Adrenal gland (tissue), 12 donors: ENCODE data around the gene ST7. TPM values are rescaled to one million over a fixed set of nuclear protein-coding genes. Genes with fewer than 3 reads are reported as not detected.

Experiments
- DNase-seq, 7 donors: peaks; one replicate each; pipeline ENCODE4 v3.0.0-alpha.2; 2019 to 2020
- H3K27ac ChIP-seq, 5 donors: fragments of 200-600 bp; sonication (generic) in 4 of 5; 1 replicate in 3 of 5; 2 replicates in 2 of 5; pipeline versions ENCODE4 v1.5.1 to v1.8.0; 2016 to 2020; ENCODE audit warnings: mild to moderate bottlenecking in 1 of 5
- H3K27me3 ChIP-seq: fragments of 200-600 bp; 2 replicates; pipeline ENCODE4 v1.8.0; 2021
- H3K36me3 ChIP-seq, 2 donors: fragments of 200-600 bp; replicated peaks in 1 of 2; 1 replicate in 1 of 2; 2 replicates in 1 of 2; pipeline versions ENCODE4 v1.5.1 to v1.8.0; 2018 to 2022
- H3K4me1 ChIP-seq, 2 donors: fragments of 200-600 bp; replicated peaks in 1 of 2; 1 replicate in 1 of 2; 2 replicates in 1 of 2; pipeline versions ENCODE4 v1.5.1 to v1.8.0; 2018 to 2021
- H3K4me3 ChIP-seq, 4 donors: fragments of 200-600 bp; sonication (generic) in 3 of 4; one replicate each; pipeline ENCODE4 v1.5.1; 2016 to 2018
- H3K9me3 ChIP-seq, 3 donors: fragments of 200-600 bp; sonication (generic) in 1 of 3; replicated peaks in 1 of 3; 1 replicate in 2 of 3; 2 replicates in 1 of 3; pipeline versions ENCODE4 v1.5.1 to v1.8.0; 2016 to 2021
- POLR2A ChIP-seq, 2 donors: fragments of 450-650 bp; IDR thresholded peaks; one replicate each; pipeline ENCODE4 v1.6.1; 2017; ENCODE audit warnings: antibody characterized with exemption in 2 of 2, mild to moderate bottlenecking in 2 of 2, moderate library complexity in 1 of 2
- WGBS, 4 donors: extraction: QIAGEN DNeasy Blood & Tissue Kit in 2 of 4; methylation state at CpG; one replicate each; pipeline versions ENCODE4 v1.1.5 to v1.1.7; 2013 to 2017; 5-methylcytosine and 5-hydroxymethylcytosine counted together
- intact Hi-C, 2 donors: fragments of 100-400 bp; cut with DNase I; formaldehyde crosslinking; loops; one replicate each; pipeline versions ENCODE4 v1.14.1 to v1.15.0; 2022 to 2023
- polyA plus RNA-seq, 3 donors: library from polyadenylated mRNA; stranded (reverse); fragments of 200-250 nt in 2 of 3; fragments of 350-450 nt in 1 of 3; fragmentation: Illumina TruSeq in 1 of 3; extraction: RNeasy Lipid Tissue Mini Kit (QIAGEN cat#74804) in 1 of 3; gene quantifications; one replicate each; pipeline ENCODE4 v1.2.3, GENCODE V29; 2013 to 2014
- total RNA-seq, 9 donors: library from RNA; depleted of rRNA in 4 of 9; stranded (reverse); fragments of >200 nt in 4 of 9; fragments of 120-200 nt in 1 of 9; fragmentation: NEBNext Ultra II Directional in 1 of 9; extraction: Animal tissue kit (Norgen Biotek cat#: 25700) in 1 of 9; gene quantifications; one replicate each; pipeline versions ENCODE4 v1.1.0 to v1.2.4, GENCODE V29; 2013 to 2023
- TF ChIP-seq, protein P1 (sequence below), 6 experiments: fragments of 450-650 bp in 4 of 6; fragments of 200-600 bp in 2 of 6; sonication (generic) in 1 of 6; IDR thresholded peaks; 1 replicate in 5 of 6; 2 replicates in 1 of 6; pipeline versions ENCODE4 v1.5.1 to v1.8.0; 2016 to 2021; ENCODE audit warnings: antibody characterized with exemption in 6 of 6, mild to moderate bottlenecking in 2 of 6, moderate library complexity in 1 of 6
- donor health status: healthy with polysubstance abuse.
- donor health status: Bipolar disorder and iron deficiency.
- donor health status: DM: yes; HTN: yes; CAD: no.
- donor health status: DM: no; HTN: no; CAD: no.
- donor health status: DM: no; HTN: no; CAD: no.
- donor health status: DM: yes; HTN: yes; CAD: no.

ST7 gene
- total and polyA plus RNA-seq, 12 donors = 15.7 to 69.9 (median 33.1) TPM

DNA sequence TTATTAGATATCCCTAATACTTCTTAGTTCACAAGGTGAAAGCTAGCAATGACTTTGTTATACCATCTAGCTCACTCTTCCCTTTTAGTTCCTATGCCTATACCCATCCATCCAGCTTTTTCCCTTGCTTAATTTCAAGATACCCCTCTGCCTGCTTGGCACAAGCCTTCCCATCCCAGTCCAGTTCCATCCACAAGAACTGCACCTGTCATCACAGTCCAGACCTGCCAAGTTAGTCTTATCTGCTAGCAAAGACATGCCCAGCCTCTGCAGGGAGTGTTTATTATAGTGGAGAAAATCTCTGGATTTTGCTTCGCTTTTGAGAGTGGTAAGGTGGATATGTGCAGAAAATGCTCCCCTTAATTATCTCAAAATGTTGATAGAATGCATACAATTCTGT, 158.2 kb downstream of the ST7 start:
- H3K27me3 ChIP-seq = no peaks in the 10 kb centered on the region
- no peak overlapping the region for H3K4me3 ChIP-seq
- TF ChIP-seq, protein P1, sequence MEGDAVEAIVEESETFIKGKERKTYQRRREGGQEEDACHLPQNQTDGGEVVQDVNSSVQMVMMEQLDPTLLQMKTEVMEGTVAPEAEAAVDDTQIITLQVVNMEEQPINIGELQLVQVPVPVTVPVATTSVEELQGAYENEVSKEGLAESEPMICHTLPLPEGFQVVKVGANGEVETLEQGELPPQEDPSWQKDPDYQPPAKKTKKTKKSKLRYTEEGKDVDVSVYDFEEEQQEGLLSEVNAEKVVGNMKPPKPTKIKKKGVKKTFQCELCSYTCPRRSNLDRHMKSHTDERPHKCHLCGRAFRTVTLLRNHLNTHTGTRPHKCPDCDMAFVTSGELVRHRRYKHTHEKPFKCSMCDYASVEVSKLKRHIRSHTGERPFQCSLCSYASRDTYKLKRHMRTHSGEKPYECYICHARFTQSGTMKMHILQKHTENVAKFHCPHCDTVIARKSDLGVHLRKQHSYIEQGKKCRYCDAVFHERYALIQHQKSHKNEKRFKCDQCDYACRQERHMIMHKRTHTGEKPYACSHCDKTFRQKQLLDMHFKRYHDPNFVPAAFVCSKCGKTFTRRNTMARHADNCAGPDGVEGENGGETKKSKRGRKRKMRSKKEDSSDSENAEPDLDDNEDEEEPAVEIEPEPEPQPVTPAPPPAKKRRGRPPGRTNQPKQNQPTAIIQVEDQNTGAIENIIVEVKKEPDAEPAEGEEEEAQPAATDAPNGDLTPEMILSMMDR (IDR thresholded peaks at IDR 0.05) = no peak
- TF ChIP-seq POLR2A (IDR thresholded peaks at IDR 0.05) = no peak
- H3K36me3 ChIP-seq = no peaks in the 10 kb centered on the region
- no peaks in the 10 kb centered on the region for H3K9me3 ChIP-seq
- H3K27ac ChIP-seq = no peak overlapping the region
- intact Hi-C loops = no loop called here
- WGBS, 4 donors = 74 to 95% (median 92%) methylated on average over 1 of the region's 1 CpG
- no peaks in the 10 kb centered on the region for H3K4me1 ChIP-seq
- DNase-seq = no peak

DNA sequence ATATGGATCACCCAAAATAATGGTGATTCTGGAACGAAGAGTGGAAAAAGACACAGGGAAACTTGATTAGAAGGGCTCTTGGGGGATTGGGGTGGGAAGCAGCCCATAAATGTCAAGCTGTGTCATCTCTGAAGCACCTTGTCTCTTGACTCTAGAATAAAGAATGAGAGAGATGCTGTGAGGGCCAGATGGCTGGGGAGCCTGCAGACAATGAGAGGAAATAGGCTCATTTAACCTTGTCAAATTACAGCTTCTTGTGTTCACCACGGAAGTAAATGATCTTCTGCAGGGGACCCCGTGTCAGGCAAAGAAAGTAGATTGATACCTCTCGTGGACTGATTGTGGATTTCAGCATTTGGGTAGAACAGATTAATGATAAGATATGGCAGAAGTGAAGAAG, 159.3 kb downstream of the ST7 start:
- WGBS, 4 donors = 86 to 92% (median 88%) methylated on average over 4 of the region's 4 CpGs
- Histone ChIP-seq H3K36me3 (no peaks in the 10 kb centered on the region), H3K27ac (no peak overlapping the region), H3K4me1 (no peaks in the 10 kb centered on the region), H3K27me3 (no peaks in the 10 kb centered on the region), H3K9me3 (no peaks in the 10 kb centered on the region), H3K4me3 (no peak overlapping the region)
- intact Hi-C loops = no loop called here
- TF ChIP-seq, protein P1 (IDR thresholded peaks at IDR 0.05) = no peak
- no peak for TF ChIP-seq POLR2A (IDR thresholded peaks at IDR 0.05)
- no peak for DNase-seq

DNA sequence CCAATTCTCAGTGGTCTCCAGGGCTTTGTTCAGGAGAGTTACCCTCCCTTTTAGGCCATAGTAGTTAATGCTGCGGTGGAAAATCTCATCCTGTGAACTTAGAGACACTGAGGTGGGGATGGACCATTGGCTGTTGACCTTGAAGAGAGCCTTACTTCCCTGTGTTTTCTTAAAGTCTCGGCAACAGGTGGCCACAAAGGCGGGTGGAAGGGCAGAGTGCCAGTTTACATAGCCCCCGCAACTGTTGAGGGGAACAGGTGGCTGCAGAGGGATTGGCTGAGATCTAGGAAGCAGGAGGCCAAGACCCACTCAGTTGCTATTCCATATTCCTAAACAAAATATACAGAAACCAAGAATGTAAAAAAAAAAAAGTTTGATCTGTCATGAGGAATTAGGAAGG, 160.6 kb downstream of the ST7 start:
- WGBS, 4 donors = 88 to 97% (median 95%) methylated on average over 4 of the region's 4 CpGs
- TF ChIP-seq POLR2A (IDR thresholded peaks at IDR 0.05) = no peak
- TF ChIP-seq, protein P1 (IDR thresholded peaks at IDR 0.05) = no peak
- intact Hi-C loops = no loop called here
- H3K27me3 ChIP-seq = no peaks in the 10 kb centered on the region
- DNase-seq = no peak
- no peaks in the 10 kb centered on the region for H3K9me3 ChIP-seq
- H3K27ac ChIP-seq = no peak overlapping the region
- no peak overlapping the region for H3K4me3 ChIP-seq
- no peaks in the 10 kb centered on the region for H3K4me1 ChIP-seq
- H3K36me3 ChIP-seq = no peaks in the 10 kb centered on the region

DNA sequence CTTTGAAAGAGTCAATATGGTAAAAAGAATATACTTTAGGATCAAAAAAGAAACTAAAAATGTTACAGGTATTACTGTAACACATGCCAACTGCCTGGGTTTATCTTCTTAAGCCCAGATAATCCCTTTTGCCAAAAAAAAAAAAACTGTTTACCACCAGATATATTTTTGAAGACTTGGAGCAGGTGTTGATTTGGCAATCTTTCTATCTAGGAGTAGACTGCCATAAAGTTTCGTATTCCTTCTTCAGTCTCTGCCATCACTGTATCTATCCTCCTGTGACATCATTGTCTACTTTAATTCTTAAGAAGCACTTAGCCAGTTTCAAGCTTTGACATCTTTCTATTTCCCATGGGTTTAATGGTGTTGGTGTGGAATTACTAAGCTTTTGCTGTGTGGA, 161.0 kb downstream of the ST7 start:
- Histone ChIP-seq H3K4me1 (no peaks in the 10 kb centered on the region), H3K4me3 (no peak overlapping the region), H3K27me3 (no peaks in the 10 kb centered on the region), H3K27ac (no peak overlapping the region), H3K9me3 (no peaks in the 10 kb centered on the region), H3K36me3 (no peaks in the 10 kb centered on the region)
- WGBS, 4 donors = 95 to 100% (median 97%) methylated on average over 1 of the region's 1 CpG
- intact Hi-C loops = no loop called here
- TF ChIP-seq, protein P1 (IDR thresholded peaks at IDR 0.05) = no peak
- TF ChIP-seq POLR2A (IDR thresholded peaks at IDR 0.05) = no peak
- DNase-seq = no peak
